Stimulated activated CD8-positive, alpha-beta memory T cell treated with anti-CD3 and anti-CD28 coated beads, Interleukin-7, amount 100 ng/mL, for 1 hour (primary cell): ENCODE results near the gene HSPA1A.
"Not testable (repeated sequence)": the region's sequence is repeated elsewhere in the genome, so short reads cannot be mapped to it uniquely, and the experiment has no call there.

ENCODE experiments used
- DNase-seq, 2 donors: peaks; one replicate each; pipeline ENCODE4 v3.0.0-alpha.2; 2020; ENCODE audit warnings: low read depth in 2 of 2

The HSPA1A gene

DNA sequence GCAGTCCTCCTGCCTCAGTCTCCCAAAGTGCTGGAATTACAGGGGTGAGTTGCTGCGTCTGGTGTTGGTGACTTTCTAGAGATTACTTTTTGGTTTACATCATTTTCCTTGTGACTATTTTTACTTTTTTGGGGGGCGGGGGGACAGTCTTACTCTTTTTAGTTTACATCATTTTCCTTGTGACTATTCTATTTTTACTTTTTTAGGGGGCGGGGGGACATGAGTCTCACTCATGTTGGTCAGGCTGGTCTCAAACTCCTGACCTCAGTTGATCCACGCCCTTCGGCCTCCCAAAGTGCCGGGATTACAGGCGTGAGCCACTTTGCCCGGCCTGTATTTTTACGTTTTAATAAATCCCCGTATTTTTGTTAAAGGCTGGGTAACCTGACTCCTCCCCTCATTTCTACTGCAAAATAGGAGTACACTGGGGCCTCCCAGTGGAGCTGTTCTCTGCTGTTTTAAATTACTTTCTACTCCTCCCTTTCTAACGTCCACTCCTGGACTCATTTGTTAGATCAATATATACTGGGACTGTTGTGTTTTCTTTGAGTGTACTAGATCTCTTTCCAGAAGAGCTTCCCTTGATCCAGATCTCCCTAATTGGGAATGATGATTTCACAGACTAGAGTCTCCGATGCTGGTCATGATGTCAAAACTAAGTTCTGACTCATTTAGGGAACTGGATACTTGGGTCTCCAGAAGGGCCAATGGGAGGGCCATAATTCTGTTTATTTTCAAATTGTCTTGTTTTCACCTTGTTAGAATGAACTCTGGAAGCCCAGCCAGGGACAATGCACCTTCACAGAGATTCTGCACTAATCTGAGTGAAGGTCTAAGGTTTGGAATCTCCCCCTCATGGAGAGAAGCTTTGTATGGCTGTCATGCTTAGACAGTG is 21.4 kb downstream of the HSPA1A start:
- no peak for DNase-seq

DNA sequence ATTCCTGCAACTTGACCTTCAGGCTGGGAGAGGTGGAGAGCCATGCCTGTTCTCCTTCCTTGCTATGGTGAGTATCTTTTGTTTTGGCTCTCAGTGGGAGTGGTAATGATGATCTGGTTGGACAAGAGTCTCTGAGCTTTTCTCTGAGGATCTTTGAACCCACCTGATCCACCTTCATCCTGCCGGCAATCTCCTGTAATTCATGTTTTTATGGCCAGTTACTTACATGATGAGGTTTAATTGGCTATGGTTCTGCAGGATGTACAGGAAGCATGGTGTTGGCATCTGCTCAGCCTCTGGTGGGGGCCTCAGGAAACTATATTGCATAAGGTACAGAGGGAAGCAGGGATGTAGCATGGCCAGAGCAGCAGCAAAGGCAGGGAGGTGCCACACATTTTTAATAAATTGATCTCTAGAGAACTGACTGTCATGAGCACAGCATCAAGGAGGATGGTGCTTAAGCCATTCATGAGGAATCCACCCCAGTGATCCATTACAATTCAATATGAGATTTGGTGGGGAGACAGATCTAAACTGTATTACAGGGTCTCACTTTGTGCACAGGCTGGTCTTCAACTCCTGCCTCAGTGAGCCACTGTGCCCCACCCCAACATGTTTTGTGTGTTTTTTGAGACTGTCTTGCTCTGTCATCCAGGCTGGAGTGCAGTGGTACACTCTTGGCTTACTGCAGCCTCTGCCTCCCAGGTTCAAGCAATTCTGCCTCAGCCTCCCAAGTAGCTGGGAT is 22.2 kb downstream of the HSPA1A start:
- no peak for DNase-seq

DNA sequence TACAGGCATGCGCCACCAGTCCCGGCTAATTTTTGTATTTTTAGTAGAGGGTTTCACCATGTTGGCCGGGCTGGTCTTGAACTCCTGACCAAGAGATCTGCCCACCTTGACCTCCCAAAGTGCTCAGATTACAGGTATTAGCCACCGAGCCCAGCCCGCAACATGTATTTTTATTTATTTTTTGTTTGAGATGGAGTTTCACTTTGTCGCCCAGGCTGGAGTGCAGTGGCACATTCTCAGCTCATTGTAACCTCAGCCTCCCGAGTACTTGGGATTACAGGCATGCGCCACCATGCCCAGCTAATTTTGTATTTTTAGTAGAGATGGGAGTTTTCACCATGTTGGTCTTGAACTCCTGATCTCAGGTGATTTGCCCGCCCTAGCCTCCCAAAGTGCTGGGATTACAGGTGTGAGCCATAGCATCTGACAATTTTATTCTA is 22.8 kb downstream of the HSPA1A start:
- not testable (repeated sequence) for DNase-seq

DNA sequence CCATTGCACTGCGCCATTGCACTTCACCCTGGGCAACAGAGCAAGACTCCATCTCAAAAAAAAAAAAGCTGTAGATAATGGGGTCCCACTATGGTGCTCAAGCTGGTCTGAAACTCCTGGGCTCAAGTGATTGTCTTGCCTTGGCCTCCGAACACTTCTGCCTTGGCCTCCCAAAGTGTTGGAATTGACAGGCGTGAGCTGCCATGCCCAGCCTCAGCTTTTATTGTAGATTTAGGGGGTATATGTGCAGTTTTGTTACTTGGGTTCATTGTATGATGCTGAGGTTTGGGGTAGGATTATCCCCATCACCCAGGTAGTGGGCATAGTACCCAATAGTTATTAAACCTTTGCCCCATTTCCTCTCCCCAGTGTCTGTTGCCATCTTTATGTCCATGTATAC is 23.6 kb downstream of the HSPA1A start:
- DNase-seq: no peak

DNA sequence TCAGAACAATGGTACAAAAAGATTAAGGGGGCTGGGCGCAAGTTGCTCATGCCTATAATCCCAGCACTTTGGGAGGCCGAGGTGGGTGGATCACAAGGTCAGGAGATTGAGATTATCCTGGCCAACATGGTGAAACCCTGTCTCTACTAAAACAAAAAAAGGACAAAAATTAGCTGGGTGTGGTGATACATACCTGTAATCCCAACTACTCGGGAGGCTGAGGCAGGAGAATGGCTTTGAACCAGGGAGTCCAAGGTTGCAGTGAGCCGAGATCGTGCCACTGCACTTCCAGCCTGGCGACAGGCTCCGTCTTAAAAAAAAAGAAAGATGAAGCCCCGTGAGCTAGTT is 24.4 kb downstream of the HSPA1A start:
- not testable (repeated sequence) for DNase-seq

DNA sequence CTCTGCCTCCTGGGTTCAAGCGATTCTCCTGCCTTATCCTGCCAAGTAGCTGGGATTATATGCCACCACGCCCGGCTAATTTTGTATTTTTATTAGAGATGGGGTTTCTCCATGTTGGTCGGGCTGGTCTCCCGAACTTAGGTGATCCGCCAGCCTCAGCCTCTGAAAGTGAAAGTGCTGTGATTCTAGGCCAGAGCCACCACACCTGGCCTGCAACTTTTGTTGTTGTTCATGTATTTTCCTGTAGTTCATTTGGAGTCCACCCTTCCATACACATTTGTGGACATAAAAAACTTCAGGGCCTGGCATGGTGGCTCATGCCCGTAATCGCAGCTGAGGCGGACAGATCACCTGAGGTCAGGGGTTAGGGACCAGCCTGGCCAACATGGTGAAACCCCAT is 26.7 kb downstream of the HSPA1A start:
- no peak for DNase-seq

DNA sequence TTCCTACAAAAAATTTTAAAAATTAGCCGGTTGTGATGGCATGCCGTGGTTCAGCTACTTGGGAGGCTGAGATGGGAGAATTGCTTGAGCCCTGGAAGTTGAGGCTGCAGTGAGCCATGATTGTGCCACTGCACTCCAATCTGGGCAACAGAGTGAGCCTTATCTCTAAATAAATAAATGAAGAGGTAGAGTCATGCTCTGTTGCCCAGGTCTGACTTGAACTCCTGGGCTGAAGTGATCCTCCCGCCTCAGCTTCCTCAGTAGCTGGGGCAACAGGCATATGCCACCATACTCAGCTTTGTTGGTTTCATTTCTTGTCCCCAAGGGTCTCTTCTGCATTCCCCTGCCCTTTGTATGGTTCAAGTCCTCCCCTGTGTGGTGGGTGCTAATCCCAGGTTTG is 29.2 kb downstream of the HSPA1A start:
- no peak for DNase-seq

DNA sequence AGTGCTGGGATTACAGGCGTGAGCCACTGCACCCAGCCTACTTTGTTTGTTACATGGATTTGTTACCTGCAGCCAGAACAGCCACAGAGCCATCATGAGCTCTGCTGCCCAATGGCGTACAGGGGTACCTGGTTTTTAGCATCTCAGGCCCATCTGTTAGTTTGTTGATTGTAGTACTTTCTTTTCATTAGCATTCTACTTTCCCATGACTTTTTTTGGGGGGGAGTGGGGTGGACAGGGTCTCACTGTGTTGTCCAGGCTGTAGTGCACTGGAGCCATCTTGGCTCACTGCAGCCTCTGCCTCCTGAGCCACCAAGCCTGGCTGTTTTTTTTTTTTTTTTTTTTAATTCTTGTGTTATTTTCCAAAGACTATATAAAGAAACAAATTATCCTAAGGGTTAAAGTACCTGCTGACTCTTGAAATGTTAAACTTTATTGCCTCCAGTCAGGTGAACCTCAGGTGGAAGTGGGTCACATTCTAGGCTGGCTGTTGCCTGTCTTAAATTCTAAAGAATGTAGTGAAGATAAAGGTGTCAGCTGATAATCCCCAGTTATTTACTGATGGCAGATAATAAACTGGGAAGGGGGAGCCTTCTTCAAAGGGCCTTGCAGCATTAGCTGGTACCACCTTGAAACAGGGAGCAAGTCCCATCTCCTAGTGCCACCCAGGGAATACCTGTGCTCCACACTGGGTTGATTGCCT is 32.1 kb downstream of the HSPA1A start:
- no peak for DNase-seq

DNA sequence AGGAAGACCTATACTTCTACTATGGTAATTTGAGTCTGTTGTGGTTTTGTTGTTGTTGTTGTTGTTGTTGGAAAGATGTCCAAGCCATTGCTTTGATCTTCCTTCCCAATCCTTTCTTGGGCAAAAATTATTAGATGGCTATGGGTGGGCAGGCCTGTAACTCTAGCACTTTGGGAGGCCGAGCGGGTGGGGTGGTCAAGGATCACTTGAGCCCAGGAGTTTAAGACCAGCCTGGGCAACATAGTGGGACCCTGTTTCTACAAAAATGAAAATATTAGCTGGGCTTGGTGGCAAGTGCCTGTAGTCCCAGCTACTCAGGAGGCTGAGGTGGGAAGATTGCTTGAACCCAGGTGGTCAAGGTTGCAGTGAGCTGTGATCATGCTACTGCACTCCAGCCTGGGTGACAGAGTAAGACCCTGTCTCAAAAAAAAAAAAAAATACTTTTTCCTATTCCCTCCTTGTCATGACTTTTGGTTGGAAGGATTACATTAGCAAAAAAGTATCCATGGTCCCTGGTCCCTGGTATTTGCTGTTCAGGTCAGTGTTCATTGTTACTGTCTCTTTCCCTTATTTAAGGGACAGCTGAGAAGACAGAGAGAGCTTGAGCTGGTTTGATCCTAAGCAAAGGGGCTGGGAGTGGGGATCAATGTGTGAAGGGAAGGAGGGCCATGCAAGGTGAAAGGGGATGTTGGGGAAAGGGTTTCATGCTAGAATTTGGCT is 35.6 kb downstream of the HSPA1A start:
- DNase-seq: no peak

DNA sequence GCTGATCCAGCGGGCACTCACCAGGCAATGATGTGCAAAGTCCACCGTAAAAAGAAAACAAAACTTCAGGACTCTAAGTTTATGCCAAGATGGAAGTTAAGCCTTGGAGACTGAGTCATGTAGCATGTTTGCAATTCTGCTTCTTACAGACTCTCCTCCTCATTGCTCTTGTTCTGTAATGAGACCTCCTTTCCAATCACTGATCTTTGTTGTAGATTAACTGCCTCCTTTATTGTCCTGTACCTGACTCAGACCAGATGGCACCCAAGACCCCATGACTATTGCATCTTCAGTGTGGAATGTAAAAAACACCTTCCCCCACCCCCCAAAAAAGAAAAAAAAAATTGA is 36.1 kb downstream of the HSPA1A start:
- DNase-seq: no peak

DNA sequence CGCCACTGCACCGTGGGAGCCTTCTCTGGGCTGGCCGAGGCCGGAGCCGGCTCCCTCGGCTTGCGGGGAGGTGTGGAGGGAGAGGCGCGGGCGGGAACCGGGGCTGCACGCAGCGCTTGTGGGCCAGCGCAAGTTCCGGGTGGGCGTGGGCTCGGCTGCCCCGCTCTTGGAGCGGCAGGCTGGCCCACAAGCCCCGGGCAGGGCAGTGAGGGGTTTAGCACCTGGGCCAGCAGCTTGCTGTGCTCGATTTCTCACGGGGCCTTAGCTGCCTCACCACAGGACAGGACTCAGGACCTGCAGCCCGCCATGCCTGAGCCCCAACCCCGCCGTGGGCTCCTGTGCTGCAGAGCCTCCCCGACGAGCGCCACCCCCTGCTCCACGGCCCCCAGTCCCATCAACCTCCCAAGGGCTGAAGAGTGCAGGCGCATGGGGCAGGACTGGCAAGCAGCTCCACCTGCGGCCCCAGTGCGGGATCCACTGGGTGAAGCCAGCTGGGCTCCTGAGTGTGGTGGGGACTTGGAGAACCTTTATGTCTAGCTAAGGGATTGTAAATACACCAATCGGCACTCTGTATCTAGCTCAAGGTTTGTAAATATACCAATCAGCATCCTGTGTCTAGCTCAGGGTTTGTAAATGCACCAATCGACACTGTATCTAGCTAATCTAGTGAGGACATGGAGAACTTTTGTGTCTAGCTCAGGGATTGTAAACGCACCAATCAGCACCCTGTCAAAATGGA is 36.8 kb downstream of the HSPA1A start:
- not testable (repeated sequence) for DNase-seq

DNA sequence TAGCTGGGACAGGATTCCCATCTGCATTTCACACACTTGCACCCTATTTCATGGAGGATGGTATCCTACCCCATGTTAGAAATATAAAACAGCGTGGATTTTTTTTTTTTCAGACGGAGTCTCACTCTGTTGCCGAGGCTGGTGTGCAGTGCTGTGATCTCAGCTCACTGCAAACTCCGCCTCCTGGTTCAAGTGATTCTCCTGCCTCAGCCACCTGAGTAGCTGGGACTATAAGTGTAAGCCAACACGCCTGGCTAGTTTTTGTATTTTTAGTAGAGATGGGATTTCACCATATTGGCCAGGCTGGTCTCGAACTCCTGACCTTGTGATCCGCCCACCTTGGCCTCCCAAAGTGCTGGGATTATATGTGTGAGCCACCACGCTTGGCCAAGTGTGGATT is 42.4 kb downstream of the HSPA1A start:
- not testable (repeated sequence) for DNase-seq

DNA sequence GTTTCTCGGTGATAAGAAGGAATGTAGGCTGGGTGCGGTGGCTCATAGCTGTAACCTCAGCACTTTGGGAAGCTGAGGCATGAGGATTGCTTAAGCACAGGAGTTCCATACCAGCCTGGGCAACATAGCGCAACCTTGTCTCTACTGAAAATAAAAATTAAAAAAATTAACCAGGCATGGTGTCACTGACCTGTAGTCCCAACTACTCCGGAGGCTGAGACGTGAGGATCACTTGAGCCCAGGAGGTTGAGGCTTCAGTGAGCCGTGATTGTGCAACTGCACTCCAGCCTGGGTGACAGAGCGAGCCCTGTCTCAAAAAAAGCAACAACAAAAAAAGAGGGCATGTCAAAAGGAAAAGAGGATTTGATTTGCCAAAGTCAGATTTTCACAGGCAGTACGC is 43.4 kb downstream of the HSPA1A start:
- DNase-seq: no peak

DNA sequence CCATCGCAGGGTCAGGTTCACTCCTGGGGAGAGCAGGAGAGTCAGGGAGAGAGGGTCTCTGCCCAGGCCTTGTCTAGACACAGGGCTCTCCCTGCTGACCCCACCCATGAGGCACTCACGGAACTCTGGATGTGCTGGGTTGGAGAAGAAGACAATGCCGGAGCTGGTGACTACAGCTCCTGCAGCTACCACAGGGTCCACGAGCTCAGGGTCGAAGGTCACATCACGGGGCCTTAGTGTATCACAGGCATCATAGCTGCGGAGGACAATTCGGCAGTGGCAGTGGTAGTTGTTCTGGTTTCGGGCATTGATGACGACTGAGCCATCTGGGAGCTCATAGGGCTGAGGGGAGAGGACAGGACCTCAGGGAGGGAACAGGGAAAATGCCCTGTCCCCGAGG is 44.6 kb downstream of the HSPA1A start:
- DNase-seq: no peak

DNA sequence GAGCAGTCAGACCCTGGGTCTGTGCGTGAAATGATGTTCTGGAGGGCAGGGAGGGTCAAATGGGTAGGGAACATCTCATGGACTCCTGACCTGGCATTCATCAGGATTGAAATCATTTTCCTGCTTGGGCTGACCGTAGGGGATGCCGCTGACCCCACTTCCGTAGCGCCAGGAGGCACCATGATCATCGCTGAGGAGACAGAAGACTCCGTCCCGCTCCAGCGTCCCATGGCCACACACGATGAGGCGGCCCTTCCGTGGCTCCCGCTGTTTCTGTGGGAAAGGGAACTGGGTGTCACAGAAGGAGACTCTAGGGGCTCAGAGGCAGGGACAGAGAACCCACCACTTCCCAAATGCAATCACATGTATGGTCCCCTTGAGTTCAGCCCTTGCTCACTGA is 45.0 kb downstream of the HSPA1A start:
- no peak for DNase-seq

DNA sequence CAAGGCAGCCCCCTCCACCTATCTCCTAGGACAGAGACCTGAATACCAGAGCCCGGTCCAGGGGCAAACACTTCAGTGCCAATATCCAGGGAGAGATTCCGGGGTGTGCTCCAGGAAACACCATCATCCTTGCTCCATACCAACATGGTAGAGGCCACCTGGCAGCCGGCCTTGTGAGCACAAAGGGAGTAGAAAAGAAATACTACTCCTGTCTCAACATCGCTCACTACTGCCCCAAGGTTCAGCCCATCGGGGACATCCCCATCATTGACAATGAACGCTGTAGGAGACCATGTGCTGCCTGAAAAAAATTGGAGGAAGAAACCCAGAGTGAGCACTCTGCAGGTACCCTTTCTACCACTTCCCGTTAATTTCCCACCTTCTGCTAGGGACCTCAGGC is 45.8 kb downstream of the HSPA1A start:
- DNase-seq: no peak

DNA sequence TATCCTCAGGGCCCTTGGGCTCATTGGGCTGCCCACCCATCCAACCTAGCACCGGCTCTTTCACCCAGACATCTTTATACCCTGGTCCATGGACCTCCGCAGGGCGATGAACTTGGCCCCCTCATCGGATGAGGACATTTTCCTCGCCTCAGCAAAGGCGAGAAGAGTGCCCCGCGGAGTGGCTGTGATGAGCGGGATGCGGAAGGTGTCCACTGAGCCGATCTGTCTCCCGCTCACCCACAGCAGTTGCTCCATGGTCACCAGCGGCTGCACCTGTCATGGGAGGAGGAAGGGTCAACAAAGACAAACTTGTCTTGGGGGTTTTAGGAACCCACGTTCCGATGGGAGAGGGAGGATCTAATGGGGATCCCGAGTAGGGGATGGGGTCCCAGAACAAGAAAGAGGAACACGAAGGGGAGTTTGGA is 46.6 kb downstream of the HSPA1A start:
- DNase-seq: no peak

DNA sequence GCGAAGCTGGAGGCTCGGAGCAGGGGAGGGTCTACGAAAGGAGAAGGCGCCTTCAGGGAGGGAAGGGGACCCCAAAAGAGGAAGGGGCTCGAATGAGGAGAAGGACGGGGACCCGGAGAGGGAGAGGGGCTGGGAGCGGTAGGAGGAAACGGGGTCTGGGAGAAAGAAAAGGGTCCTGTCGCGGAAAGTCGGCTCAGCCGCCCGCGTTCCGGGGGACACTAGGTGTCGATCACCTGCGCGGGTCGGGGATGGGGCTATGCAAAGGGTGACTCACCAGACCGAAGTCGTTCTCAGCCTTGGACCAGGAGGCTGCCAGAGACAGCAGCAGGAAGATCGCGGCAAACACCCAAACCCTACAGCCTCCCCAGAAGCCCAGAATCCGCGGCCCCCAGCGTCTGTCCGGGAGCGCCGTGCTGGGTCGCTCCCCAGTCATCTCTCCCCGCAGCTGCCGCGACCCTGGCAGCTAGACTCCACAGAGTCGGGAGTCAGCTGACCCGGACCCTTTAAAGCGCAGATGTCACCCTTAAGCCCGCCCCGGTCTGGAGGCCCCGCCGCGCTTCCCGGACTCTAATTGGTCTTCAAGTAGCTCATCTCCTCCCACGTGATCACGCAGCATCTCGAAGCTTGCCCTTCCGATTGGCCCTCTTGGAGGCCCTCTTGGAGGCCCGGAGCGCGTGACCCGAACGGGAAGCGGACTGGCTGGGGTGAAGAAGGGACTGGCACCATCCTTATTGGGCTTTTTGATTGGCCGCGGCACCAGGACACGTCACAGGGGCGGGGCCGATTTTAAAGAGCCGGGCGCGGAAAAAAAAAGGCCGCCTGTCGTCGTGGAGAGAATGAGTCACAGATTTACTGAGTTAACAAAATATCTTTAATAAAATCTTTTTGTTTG is 47.2 kb downstream of the HSPA1A start, which contains the start of gene NEU1:
TSS of gene NEU1 (minus strand) at position 478 of the 892 bp plus-strand sequence. CDS start at position 433, 45 bp downstream.
- peak; percentile 95 to 96 for DNase-seq

DNA sequence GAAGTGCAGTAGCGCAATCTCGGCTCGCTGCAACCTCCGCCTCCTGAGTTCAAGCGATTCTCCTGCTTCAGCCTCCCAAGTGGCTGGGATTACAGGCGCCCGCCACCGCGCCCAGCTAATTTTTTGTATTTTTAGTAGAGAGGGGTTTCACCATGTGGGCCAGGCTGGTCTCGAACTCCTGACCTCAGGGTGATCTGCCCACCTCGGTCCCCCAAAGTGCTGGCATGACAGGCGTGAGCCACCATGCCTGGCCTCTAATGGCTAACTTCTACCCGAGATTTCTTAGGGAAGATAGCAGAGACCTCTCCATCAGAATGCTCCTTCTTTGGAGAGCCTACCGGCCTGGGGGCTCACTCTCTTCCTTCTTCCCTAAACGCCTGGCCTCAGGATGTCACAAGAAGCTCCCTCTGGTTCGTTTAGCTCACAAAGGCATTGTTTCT is 48.8 kb downstream of the HSPA1A start:
- DNase-seq: not testable (repeated sequence)

DNA sequence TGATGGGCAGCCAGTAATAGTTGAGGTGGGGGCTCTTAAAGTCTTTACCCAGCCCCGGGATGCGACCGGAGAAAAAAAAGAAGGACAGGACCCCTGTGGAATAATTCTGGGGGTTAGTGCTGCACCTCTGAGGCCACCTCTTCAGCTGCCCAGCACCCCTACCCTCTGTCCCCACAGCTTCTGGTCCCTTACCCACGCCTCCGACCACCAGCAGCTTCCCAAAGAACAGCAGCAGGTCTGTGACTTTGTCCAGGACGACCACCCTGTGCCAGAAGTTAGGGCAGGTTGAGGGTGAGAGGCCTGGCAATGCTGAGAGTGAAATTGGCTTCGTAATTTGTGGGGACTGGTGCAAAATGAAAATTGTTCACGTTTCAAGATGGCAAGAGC is 49.5 kb downstream of the HSPA1A start:
- no peak for DNase-seq
